GM13977 (cell line): ENCODE data around the gene PACSIN2.

Experiments used
- DNase-seq: peaks from one replicate; pipeline ENCODE4 v3.0.0; 2012; ENCODE audit warnings: low spot score
- CTCF ChIP-seq: IDR thresholded peaks from 2 replicates; pipeline ENCODE4 v1.5.1; 2012; ENCODE audit warnings: mild to moderate bottlenecking, control low read depth; ENCODE audit not compliant: insufficient read depth; ENCODE audit errors: extremely low read depth, missing control alignments
- in situ Hi-C: fragments of 300-500 bp; cut with MboI; formaldehyde crosslinking; loops from one replicate; pipeline ENCODE4 v1.12.0; 2022; ENCODE audit warnings: low sequenced_read_pairs, low pct_unique_long_range_greater_than_20kb, mixed read lengths, inconsistent platforms; ENCODE audit not compliant: unreplicated experiment

PACSIN2 gene

DNA sequence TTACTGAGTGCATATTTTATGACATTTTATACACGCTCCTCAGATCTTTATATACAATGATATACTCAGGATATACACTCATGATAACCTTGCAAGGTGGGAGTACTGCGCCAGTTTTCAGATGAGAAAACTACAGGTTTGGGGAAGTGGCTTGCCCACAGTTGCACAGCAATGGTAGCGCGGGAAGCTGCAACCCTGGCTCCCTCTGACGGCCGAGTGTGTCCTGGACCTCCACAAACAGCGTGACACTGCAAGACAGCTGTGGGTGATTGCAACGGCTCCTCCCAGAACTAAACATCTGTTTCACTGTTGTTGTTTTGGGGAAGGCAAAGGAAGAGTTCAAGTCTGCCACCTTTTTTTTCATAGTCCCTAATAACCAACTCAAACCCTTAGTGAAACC is 47.0 kb downstream of the PACSIN2 start:
- peak; percentile 59 for TF ChIP-seq CTCF
- in situ Hi-C loops: no loop called here
- no peak for DNase-seq

- TF ChIP-seq CTCF: no peak
- DNase-seq: no peak
- in situ Hi-C loops: no loop called here
Measured at GRCh38 chr22:42967005-42967404, 47.9 kb downstream of the PACSIN2 start.

DNA sequence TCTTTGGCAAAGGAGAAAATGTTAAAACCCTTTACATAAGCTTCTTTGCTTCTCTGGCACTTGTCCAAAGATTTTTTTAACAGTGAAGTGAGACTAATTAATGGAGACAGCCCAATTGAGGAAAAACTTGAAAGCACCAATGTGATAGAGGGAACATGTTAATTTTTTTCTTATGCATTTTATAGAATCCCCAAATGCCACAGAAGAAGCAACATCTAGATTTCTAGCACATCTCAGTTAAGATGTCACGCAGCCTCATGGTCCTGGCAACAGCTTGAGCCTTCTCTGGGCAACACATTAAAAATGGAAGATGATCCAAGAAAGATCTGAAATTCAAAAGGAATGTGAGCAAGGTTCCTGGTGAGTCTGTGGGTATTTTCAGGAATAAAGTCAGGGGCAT is 48.5 kb downstream of the PACSIN2 start:
- DNase-seq: no peak
- in situ Hi-C loops: no loop called here

GRCh38 chr22:42964994-42965699 is 49.8 kb downstream of the PACSIN2 start:
- no peak for TF ChIP-seq CTCF
- peak; percentile 51 for DNase-seq
- in situ Hi-C loops: no loop called here

More for the DNA sequence above, 48.5 kb downstream of the PACSIN2 start:
- no peak for TF ChIP-seq CTCF

- TF ChIP-seq CTCF: no peak
- no peak for DNase-seq
- in situ Hi-C loops: no loop called here
Measured at GRCh38 chr22:42963231-42963595, 51.7 kb downstream of the PACSIN2 start.

DNA sequence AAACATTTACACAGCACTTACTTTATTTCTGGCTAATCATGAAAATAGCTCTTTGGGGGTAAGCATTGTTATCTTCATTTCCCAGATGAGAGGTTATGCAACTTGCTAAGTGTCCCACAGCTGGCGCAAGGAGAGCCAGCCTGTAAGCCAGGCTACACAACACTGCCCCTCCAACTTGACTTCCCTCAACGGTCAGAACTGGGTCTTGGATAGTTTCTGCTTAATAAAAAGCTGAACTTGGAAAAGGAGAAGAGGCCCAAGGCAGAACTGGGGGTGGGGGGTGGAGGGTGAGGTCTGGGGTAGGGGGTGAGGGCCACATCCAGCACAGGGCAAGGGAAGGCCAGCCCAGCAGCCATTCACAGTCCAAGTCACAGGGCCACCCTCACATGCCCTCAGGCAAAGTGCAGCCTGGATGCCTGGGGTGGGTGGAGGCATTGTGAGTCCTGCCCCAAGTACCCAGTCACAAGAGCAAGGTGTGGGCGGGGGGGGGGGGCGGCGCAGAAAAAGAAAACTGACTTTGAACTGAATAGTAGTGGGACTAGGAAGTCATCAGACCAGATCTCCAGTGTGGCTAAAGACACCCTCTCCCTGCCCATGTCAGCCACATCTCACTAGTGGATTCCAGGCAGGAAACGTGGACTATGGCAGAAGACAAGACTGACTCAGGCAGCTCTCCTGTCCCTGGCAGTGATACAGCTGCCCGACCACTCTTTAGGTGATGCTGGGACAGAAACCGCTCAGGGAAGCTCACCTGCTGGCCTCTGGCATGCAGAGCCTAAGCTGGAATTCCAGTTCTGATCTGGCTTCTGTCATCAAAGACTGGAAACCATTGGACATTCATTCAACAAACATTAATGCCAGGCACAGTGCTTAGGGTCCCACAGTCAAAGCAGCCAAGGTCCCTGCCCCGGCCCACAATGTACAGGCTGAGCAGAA is 52.4 kb downstream of the PACSIN2 start:
- in situ Hi-C loops: no loop called here
- DNase-seq: no peak
- no peak for TF ChIP-seq CTCF
